Cardiac muscle cell (in vitro differentiated cells and primary cell): ENCODE measurements around the gene EGR1. TPM values are rescaled to one million over a fixed set of nuclear protein-coding genes. Genes with fewer than 3 reads are reported as not detected.
A peak's percentile ranks its signal among the peaks of the same experiment; 100 is the strongest.

Source experiments
- DNase-seq, 2 donors: peaks; one replicate each; pipeline versions ENCODE4 v3.0.0 to v3.0.0-alpha.2; 2010 to 2017; ENCODE audit warnings: low read depth in 1 of 2, low spot score in 1 of 2
- H3K27ac ChIP-seq: fragments of 200-600 bp; sonication (generic); 2 replicates; pipeline ENCODE4 v1.5.1; 2016
- H3K27me3 ChIP-seq: fragments of 200-600 bp; sonication (generic); 2 replicates; pipeline ENCODE4 v1.6.0; 2016; ENCODE audit warnings: control low read depth
- H3K36me3 ChIP-seq: fragments of 200-600 bp; sonication (generic); 2 replicates; pipeline ENCODE4 v1.5.1; 2016; ENCODE audit warnings: control low read depth
- H3K4me1 ChIP-seq: fragments of 200-600 bp; sonication (generic); 2 replicates; pipeline ENCODE4 v1.8.1; 2017; ENCODE audit warnings: low read depth, mild to moderate bottlenecking, mixed run types
- H3K4me3 ChIP-seq: fragments of 200-600 bp; sonication (generic); 2 replicates; pipeline ENCODE4 v1.5.1; 2016; ENCODE audit warnings: mild to moderate bottlenecking
- H3K9me3 ChIP-seq: fragments of 200-600 bp; sonication (generic); 2 replicates; pipeline ENCODE4 v1.5.1; 2017; ENCODE audit warnings: low read depth, mild to moderate bottlenecking, control low read depth
- polyA plus RNA-seq: library from polyadenylated mRNA; unstranded; fragments of >200 nt; fragmentation: Nextera tagmentation; extraction: Ambion mirVana; gene quantifications from 2 replicates; pipeline ENCODE4 v1.2.1, GENCODE V29; 2016
- total RNA-seq: library from RNA; depleted of rRNA; stranded (reverse); fragments of >200 nt; gene quantifications from 2 replicates; pipeline ENCODE4 v1.2.3, GENCODE V29; 2016
- TF ChIP-seq, protein P1 (sequence below): IDR thresholded peaks from 2 replicates; pipeline ENCODE4 v1.5.1; 2012; ENCODE audit warnings: low read depth, mild to moderate bottlenecking, low read length

The EGR1 gene
- total and polyA plus RNA-seq, 2 experiments from 2014 or later = 13.9 to 30.5 TPM

DNA sequence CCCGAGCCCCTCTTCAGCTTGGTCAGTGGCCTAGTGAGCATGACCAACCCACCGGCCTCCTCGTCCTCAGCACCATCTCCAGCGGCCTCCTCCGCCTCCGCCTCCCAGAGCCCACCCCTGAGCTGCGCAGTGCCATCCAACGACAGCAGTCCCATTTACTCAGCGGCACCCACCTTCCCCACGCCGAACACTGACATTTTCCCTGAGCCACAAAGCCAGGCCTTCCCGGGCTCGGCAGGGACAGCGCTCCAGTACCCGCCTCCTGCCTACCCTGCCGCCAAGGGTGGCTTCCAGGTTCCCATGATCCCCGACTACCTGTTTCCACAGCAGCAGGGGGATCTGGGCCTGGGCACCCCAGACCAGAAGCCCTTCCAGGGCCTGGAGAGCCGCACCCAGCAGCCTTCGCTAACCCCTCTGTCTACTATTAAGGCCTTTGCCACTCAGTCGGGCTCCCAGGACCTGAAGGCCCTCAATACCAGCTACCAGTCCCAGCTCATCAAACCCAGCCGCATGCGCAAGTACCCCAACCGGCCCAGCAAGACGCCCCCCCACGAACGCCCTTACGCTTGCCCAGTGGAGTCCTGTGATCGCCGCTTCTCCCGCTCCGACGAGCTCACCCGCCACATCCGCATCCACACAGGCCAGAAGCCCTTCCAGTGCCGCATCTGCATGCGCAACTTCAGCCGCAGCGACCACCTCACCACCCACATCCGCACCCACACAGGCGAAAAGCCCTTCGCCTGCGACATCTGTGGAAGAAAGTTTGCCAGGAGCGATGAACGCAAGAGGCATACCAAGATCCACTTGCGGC, 1.8 kb downstream of the EGR1 start:
- Histone ChIP-seq H3K4me3 (no peak overlapping the region), H3K36me3 (no peaks in the 10 kb centered on the region), H3K27me3 (peaks cover 15% of the 10 kb centered on the region), H3K27ac (no peak overlapping the region), H3K9me3 (no peaks in the 10 kb centered on the region), H3K4me1 (peaks cover 11% of the 10 kb centered on the region)
- DNase-seq = peak in 1 of 2 donors; percentile 60
- TF ChIP-seq, protein P1, sequence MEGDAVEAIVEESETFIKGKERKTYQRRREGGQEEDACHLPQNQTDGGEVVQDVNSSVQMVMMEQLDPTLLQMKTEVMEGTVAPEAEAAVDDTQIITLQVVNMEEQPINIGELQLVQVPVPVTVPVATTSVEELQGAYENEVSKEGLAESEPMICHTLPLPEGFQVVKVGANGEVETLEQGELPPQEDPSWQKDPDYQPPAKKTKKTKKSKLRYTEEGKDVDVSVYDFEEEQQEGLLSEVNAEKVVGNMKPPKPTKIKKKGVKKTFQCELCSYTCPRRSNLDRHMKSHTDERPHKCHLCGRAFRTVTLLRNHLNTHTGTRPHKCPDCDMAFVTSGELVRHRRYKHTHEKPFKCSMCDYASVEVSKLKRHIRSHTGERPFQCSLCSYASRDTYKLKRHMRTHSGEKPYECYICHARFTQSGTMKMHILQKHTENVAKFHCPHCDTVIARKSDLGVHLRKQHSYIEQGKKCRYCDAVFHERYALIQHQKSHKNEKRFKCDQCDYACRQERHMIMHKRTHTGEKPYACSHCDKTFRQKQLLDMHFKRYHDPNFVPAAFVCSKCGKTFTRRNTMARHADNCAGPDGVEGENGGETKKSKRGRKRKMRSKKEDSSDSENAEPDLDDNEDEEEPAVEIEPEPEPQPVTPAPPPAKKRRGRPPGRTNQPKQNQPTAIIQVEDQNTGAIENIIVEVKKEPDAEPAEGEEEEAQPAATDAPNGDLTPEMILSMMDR = no peak

DNA sequence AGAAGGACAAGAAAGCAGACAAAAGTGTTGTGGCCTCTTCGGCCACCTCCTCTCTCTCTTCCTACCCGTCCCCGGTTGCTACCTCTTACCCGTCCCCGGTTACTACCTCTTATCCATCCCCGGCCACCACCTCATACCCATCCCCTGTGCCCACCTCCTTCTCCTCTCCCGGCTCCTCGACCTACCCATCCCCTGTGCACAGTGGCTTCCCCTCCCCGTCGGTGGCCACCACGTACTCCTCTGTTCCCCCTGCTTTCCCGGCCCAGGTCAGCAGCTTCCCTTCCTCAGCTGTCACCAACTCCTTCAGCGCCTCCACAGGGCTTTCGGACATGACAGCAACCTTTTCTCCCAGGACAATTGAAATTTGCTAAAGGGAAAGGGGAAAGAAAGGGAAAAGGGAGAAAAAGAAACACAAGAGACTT, 2.4 kb downstream of the EGR1 start:
- Histone ChIP-seq H3K27ac (no peak overlapping the region), H3K9me3 (no peaks in the 10 kb centered on the region), H3K4me1 (peaks cover 11% of the 10 kb centered on the region), H3K27me3 (peaks cover 15% of the 10 kb centered on the region), H3K36me3 (no peaks in the 10 kb centered on the region), H3K4me3 (no peak overlapping the region)
- TF ChIP-seq, protein P1 = no peak
- peak in 1 of 2 donors; percentile 51 for DNase-seq

DNA sequence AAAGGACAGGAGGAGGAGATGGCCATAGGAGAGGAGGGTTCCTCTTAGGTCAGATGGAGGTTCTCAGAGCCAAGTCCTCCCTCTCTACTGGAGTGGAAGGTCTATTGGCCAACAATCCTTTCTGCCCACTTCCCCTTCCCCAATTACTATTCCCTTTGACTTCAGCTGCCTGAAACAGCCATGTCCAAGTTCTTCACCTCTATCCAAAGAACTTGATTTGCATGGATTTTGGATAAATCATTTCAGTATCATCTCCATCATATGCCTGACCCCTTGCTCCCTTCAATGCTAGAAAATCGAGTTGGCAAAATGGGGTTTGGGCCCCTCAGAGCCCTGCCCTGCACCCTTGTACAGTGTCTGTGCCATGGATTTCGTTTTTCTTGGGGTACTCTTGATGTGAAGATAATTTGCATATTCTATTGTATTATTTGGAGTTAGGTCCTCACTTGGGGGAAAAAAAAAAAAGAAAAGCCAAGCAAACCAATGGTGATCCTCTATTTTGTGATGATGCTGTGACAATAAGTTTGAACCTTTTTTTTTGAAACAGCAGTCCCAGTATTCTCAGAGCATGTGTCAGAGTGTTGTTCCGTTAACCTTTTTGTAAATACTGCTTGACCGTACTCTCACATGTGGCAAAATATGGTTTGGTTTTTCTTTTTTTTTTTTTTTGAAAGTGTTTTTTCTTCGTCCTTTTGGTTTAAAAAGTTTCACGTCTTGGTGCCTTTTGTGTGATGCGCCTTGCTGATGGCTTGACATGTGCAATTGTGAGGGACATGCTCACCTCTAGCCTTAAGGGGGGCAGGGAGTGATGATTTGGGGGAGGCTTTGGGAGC, 3.1 kb downstream of the EGR1 start:
- H3K4me3 ChIP-seq = no peak overlapping the region
- peak in 1 of 2 donors; percentile 60 for DNase-seq
- no peak overlapping the region for H3K27ac ChIP-seq
- no peaks in the 10 kb centered on the region for H3K9me3 ChIP-seq
- TF ChIP-seq, protein P1 = no peak
- H3K4me1 ChIP-seq = peaks cover 10% of the 10 kb centered on the region
- no peaks in the 10 kb centered on the region for H3K36me3 ChIP-seq
- peaks cover 15% of the 10 kb centered on the region for H3K27me3 ChIP-seq

DNA sequence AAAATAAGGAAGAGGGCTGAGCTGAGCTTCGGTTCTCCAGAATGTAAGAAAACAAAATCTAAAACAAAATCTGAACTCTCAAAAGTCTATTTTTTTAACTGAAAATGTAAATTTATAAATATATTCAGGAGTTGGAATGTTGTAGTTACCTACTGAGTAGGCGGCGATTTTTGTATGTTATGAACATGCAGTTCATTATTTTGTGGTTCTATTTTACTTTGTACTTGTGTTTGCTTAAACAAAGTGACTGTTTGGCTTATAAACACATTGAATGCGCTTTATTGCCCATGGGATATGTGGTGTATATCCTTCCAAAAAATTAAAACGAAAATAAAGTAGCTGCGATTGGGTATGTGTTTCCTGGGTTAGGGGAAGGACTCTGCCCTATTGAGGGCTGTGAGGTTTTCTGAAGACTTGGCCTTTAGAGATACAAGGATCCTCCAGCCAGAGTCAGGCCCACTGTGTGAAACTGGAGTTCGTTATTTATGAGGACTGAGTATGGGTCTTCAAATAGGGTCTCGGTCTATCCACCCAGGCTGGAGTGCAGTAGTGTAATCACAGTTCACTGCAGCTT, 3.8 kb downstream of the EGR1 start:
- no peak overlapping the region for H3K4me3 ChIP-seq
- H3K9me3 ChIP-seq = no peaks in the 10 kb centered on the region
- peaks cover 7% of the 10 kb centered on the region for H3K4me1 ChIP-seq
- no peak overlapping the region for H3K27ac ChIP-seq
- DNase-seq = peak in 1 of 2 donors; percentile 72
- TF ChIP-seq, protein P1 = no peak
- no peaks in the 10 kb centered on the region for H3K36me3 ChIP-seq
- peaks cover 15% of the 10 kb centered on the region for H3K27me3 ChIP-seq

DNA sequence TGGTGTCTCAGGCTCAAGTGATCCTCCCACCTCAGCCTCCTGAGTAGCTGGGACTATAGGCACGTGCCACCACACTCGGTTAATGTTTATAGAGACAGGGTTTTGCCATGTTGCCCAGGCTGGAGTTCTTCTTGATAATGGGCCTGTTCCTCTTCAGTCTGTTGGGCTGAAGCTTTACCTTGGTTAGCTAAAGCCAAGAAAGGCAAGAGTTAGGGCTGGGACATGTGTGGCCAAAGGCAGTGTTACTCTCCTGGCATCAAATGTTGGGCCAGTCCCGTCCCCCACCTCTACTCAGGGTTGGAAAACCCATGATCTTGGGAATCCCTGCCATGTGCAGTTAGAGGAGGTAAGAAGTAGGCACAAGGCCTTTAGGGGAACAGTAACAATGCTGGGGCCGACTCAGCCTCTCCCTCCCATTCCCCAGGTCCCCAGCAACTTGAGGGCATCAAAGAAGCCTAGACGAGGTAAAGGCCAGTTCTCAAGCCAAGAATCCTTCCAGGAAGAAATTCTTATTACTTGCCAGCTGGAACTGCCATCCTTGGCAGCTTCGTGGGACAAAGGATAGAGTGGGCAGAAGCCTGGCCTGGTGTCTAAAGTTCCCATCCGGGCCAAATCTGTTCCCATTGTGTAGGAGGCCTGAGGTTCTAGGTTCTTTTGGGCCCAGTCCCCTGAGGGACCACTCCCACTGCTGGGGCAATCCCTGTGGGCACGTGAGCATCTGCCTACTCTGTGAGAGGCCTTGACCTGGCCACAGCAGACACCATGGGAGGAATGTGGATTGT, 4.5 kb downstream of the EGR1 start:
- Histone ChIP-seq H3K4me1 (peaks cover 7% of the 10 kb centered on the region), H3K27me3 (peaks cover 15% of the 10 kb centered on the region), H3K9me3 (no peaks in the 10 kb centered on the region), H3K4me3 (no peak overlapping the region), H3K27ac (no peak overlapping the region), H3K36me3 (no peaks in the 10 kb centered on the region)
- peak in 1 of 2 donors; percentile 81 for DNase-seq
- TF ChIP-seq, protein P1 = no peak
